ENCODE measurements around the gene EML3. TPM values are rescaled to one million over a fixed set of nuclear protein-coding genes. Genes with fewer than 3 reads are reported as not detected.

Gene EML3
- total RNA-seq, 1 donor from 2014 or later, result 7.3 TPM

- Histone ChIP-seq H3K9me3 (ENCODE audit: control insufficient read depth in 3 of 3, low read length in 3 of 3) (no peaks in the 10 kb centered on the region), H3K4me1 (ENCODE audit: control insufficient read depth in 3 of 3, insufficient read depth in 3 of 3, low read length in 3 of 3) (peaks cover 79 to 91% (median 79%) of the 10 kb centered on the region in 3 donors), H3K4me3 (ENCODE audit: low read length in 3 of 3) (peak overlapping the region in 2 of 3 donors; percentile 30 to 58), H3K9ac (ENCODE audit: low read depth in 1 of 3, low read length in 3 of 3) (peak overlapping the region; percentile 61 to 88 (median 62)), H3K27me3 (ENCODE audit: control insufficient read depth in 3 of 3, insufficient read depth in 3 of 3, low read length in 3 of 3) (no peaks in the 10 kb centered on the region), H3K27ac (ENCODE audit: low read depth, low read length) (peak overlapping the region; percentile 95), H3K36me3 (ENCODE audit: control insufficient read depth in 3 of 3, insufficient read depth in 3 of 3, low read length in 3 of 3) (peaks cover 12 to 18% (median 17%) of the 10 kb centered on the region in 3 donors)
Measured at GRCh38 chr11:62555464-62556107, 57.0 kb downstream of the EML3 start.

DNA sequence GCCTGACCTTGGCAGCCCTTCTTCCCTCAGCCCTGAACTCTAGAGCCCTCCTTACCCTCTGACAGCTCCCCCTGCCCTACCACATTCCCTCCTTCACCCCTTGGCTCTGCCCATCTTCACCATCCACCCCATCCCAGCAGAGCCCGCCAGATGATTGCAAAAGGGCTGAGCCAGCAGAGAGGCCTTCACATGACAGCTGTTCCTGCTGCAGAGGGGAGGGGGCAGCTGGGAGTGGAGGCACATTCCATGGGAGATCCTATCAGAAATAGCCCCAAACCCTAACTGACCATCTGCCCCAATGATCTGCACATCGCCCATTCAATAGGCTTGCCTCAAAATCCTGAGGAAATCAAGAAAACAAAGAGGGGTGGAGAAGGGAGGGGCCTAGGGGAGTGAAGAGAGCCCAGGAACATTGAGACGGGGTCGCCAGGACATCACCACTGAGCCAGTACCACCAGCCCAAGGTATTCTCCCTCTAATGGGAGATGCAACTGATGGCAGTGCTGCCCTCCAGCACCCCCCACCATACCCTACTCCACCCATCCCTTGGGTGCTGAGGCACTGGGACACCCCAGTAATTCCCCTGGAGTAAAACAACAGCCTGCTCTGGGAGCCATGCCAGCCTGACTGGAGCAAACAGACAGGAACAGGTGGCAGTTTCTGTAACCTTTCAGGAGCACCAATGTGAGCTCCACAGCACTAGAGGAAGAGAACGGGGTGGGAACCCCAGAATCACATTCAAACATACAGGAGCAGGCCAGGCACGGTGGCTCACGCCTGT lies 58.0 kb downstream of the EML3 start:
- H3K9ac ChIP-seq (ENCODE audit: low read depth in 1 of 3, low read length in 3 of 3), result peak overlapping the region; percentile 62 to 88 (median 66)
- H3K9me3 ChIP-seq (ENCODE audit: control insufficient read depth in 3 of 3, low read length in 3 of 3), result no peaks in the 10 kb centered on the region
- H3K4me3 ChIP-seq (ENCODE audit: low read length in 3 of 3), result peak overlapping the region; percentile 30 to 52 (median 52)
- H3K4me1 ChIP-seq (ENCODE audit: control insufficient read depth in 3 of 3, insufficient read depth in 3 of 3, low read length in 3 of 3), result peaks cover 69 to 89% (median 72%) of the 10 kb centered on the region in 3 donors
- peak overlapping the region; percentile 95 for H3K27ac ChIP-seq (ENCODE audit: low read depth, low read length)
- no peaks in the 10 kb centered on the region for H3K27me3 ChIP-seq (ENCODE audit: control insufficient read depth in 3 of 3, insufficient read depth in 3 of 3, low read length in 3 of 3)
- H3K36me3 ChIP-seq (ENCODE audit: control insufficient read depth in 3 of 3, insufficient read depth in 3 of 3, low read length in 3 of 3), result peaks cover 7 to 15% (median 12%) of the 10 kb centered on the region in 3 donors

- H3K36me3 ChIP-seq (ENCODE audit: control insufficient read depth in 3 of 3, insufficient read depth in 3 of 3, low read length in 3 of 3), result peaks cover under 1 to 10% (median 6%) of the 10 kb centered on the region in 3 donors
- H3K27ac ChIP-seq (ENCODE audit: low read depth, low read length), result peak overlapping the region; percentile 95
- peak overlapping the region; percentile 30 to 67 (median 52) for H3K4me3 ChIP-seq (ENCODE audit: low read length in 3 of 3)
- peak overlapping the region; percentile 66 to 95 (median 88) for H3K9ac ChIP-seq (ENCODE audit: low read depth in 1 of 3, low read length in 3 of 3)
- H3K27me3 ChIP-seq (ENCODE audit: control insufficient read depth in 3 of 3, insufficient read depth in 3 of 3, low read length in 3 of 3), result no peaks in the 10 kb centered on the region
- peaks cover 66 to 84% (median 78%) of the 10 kb centered on the region in 3 donors for H3K4me1 ChIP-seq (ENCODE audit: control insufficient read depth in 3 of 3, insufficient read depth in 3 of 3, low read length in 3 of 3)
- H3K9me3 ChIP-seq (ENCODE audit: control insufficient read depth in 3 of 3, low read length in 3 of 3), result no peaks in the 10 kb centered on the region
Measured at GRCh38 chr11:62553839-62554361, 58.7 kb downstream of the EML3 start.

GRCh38 chr11:62553080-62553838 lies 59.3 kb downstream of the EML3 start:
- H3K27me3 ChIP-seq (ENCODE audit: control insufficient read depth in 3 of 3, insufficient read depth in 3 of 3, low read length in 3 of 3), result no peaks in the 10 kb centered on the region
- H3K27ac ChIP-seq (ENCODE audit: low read depth, low read length), result peak overlapping the region; percentile 95
- H3K4me3 ChIP-seq (ENCODE audit: low read length in 3 of 3), result peak overlapping the region; percentile 30 to 67 (median 52)
- H3K4me1 ChIP-seq (ENCODE audit: control insufficient read depth in 3 of 3, insufficient read depth in 3 of 3, low read length in 3 of 3), result peaks cover 72 to 90% (median 82%) of the 10 kb centered on the region in 3 donors
- H3K36me3 ChIP-seq (ENCODE audit: control insufficient read depth in 3 of 3, insufficient read depth in 3 of 3, low read length in 3 of 3), result peaks cover 0 to 6% (median under 1%) of the 10 kb centered on the region in 3 donors
- no peaks in the 10 kb centered on the region for H3K9me3 ChIP-seq (ENCODE audit: control insufficient read depth in 3 of 3, low read length in 3 of 3)
- H3K9ac ChIP-seq (ENCODE audit: low read depth in 1 of 3, low read length in 3 of 3), result peak overlapping the region; percentile 66 to 95 (median 88)

- peak overlapping the region; percentile 95 for H3K27ac ChIP-seq (ENCODE audit: low read depth, low read length)
- H3K4me3 ChIP-seq (ENCODE audit: low read length in 3 of 3), result peak overlapping the region; percentile 30 to 67 (median 52)
- peaks cover 0 to 4% (median 0%) of the 10 kb centered on the region in 3 donors for H3K36me3 ChIP-seq (ENCODE audit: control insufficient read depth in 3 of 3, insufficient read depth in 3 of 3, low read length in 3 of 3)
- H3K4me1 ChIP-seq (ENCODE audit: control insufficient read depth in 3 of 3, insufficient read depth in 3 of 3, low read length in 3 of 3), result peaks cover 78 to 92% (median 89%) of the 10 kb centered on the region in 3 donors
- no peaks in the 10 kb centered on the region for H3K9me3 ChIP-seq (ENCODE audit: control insufficient read depth in 3 of 3, low read length in 3 of 3)
- H3K27me3 ChIP-seq (ENCODE audit: control insufficient read depth in 3 of 3, insufficient read depth in 3 of 3, low read length in 3 of 3), result no peaks in the 10 kb centered on the region
- peak overlapping the region; percentile 66 to 95 (median 88) for H3K9ac ChIP-seq (ENCODE audit: low read depth in 1 of 3, low read length in 3 of 3)
Measured at GRCh38 chr11:62552485-62553079, 60.0 kb downstream of the EML3 start.

Small RNA genes lying within 50 kb of the gene (small RNA-seq; reads per million reads assigned to genes)
- gene AP001458.1, result not detected
- gene EEF1G, result not detected
- gene MIR6747, result not detected

Other genes with a start within 250 kb of the EML3 start
- not detected for gene SCGB1A1, start 193.7 kb downstream of the EML3 start, total RNA-seq
- 432 TPM for gene AHNAK, start 66.0 kb downstream of the EML3 start, total RNA-seq
- 2,520 TPM for gene EEF1G, start 38.9 kb downstream of the EML3 start, total RNA-seq
- gene TUT1, start 21.3 kb downstream of the EML3 start, total RNA-seq, result 4.2 TPM
- gene MTA2, start 10.9 kb downstream of the EML3 start, total RNA-seq, result 63.7 TPM
- 1.6 TPM for gene ROM1, start 482 bp upstream of the EML3 start, total RNA-seq
- 8.4 TPM for gene B3GAT3, start 9.2 kb upstream of the EML3 start, total RNA-seq
- 99.7 TPM for gene GANAB, start 33.8 kb upstream of the EML3 start, total RNA-seq
- gene INTS5, start 40.5 kb upstream of the EML3 start, total RNA-seq, result 15.1 TPM
- 22.4 TPM for gene C11orf98, start 52.4 kb upstream of the EML3 start, total RNA-seq
- 4.7 TPM for gene CSKMT, start 52.5 kb upstream of the EML3 start, total RNA-seq
- 4.7 TPM for gene UQCC3, start 58.9 kb upstream of the EML3 start, total RNA-seq
- 1.0 TPM for gene LBHD1, start 59.5 kb upstream of the EML3 start, total RNA-seq
- 106 TPM for gene UBXN1, start 66.3 kb upstream of the EML3 start, total RNA-seq
- 9.9 TPM for gene LRRN4CL, start 76.8 kb upstream of the EML3 start, total RNA-seq
- gene BSCL2, start 94.6 kb upstream of the EML3 start, total RNA-seq, result 19.8 TPM
- not detected for gene GNG3, start 94.9 kb upstream of the EML3 start, total RNA-seq
- gene HNRNPUL2, start 114.7 kb upstream of the EML3 start, total RNA-seq, result 18.8 TPM
- gene TTC9C, start 115.7 kb upstream of the EML3 start, total RNA-seq, result 25.6 TPM
- 11.5 TPM for gene ZBTB3, start 141.4 kb upstream of the EML3 start, total RNA-seq
- gene POLR2G, start 148.8 kb upstream of the EML3 start, total RNA-seq, result 50.1 TPM
- gene TAF6L, start 158.6 kb upstream of the EML3 start, total RNA-seq, result 11.5 TPM
- gene TMEM179B, start 174.6 kb upstream of the EML3 start, total RNA-seq, result 16.2 TPM
- gene TMEM223, start 179.2 kb upstream of the EML3 start, total RNA-seq, result 20.9 TPM
- gene NXF1, start 192.7 kb upstream of the EML3 start, total RNA-seq, result 12.5 TPM
- gene STX5, start 219.3 kb upstream of the EML3 start, total RNA-seq, result 33.9 TPM
- not detected for gene TEX54, start 220.1 kb upstream of the EML3 start, total RNA-seq
- 65.8 TPM for gene WDR74, start 226.8 kb upstream of the EML3 start, total RNA-seq

Data from skeletal muscle tissue (tissue), 5 donors.